ENCODE measurements around the gene EHD4. TPM values are rescaled to one million over a fixed set of nuclear protein-coding genes. Genes with fewer than 3 reads are reported as not detected.

The EHD4 gene
- total and polyA plus RNA-seq, 2 donors (not counting 3 experiments of a cell fraction or from before 2014, with no cell fraction given): 96.7 to 128 TPM

GRCh38 chr15:41847206-41847605, 125.2 kb downstream of the EHD4 start:
- ChIA-PET CTCF (interaction anchor here (1.3 to 1.5 kb wide), 3 partner anchors 11 to 74 kb away, joined by 3 to 4 read pairs (median 3); no protein-coding TSS in a partner anchor), POLR2A (no interaction called here)
- H3K27ac ChIP-seq (ENCODE audit: insufficient read depth, low read depth, low read length): no peak overlapping the region
- dilution Hi-C loops (cut with MboI; ENCODE audit: extremely low pct_ligation_motif_present, low sequenced_read_pairs): no loop called here
- no peak overlapping the region for H3K4me3 ChIP-seq (replicated peaks in 1 of 3; ENCODE audit: insufficient read depth in 1 of 3, low read depth in 1 of 3, low read length in 3 of 3)
- intact Hi-C loops (cut with micrococcal nuclease): no loop called here
- H3K4me2 ChIP-seq (ENCODE audit: insufficient read depth, low read length): no peak overlapping the region
- H3K27me3 ChIP-seq (ENCODE audit: control insufficient read depth in 2 of 2, insufficient read depth in 2 of 2, low read length in 2 of 2): no peaks in the 10 kb centered on the region
- H3K9ac ChIP-seq (replicated peaks; ENCODE audit: extremely low read depth, insufficient read depth, low read length): no peak overlapping the region
- no peak overlapping the region for H2AFZ ChIP-seq (ENCODE audit: low read depth, low read length)
- H3K9me1 ChIP-seq (replicated peaks; ENCODE audit: control insufficient read depth, extremely low read depth, insufficient read depth, low read length): no peaks in the 10 kb centered on the region
- H4K20me1 ChIP-seq (replicated peaks; ENCODE audit: control insufficient read depth, extremely low read depth, insufficient read depth, low read length): no peaks in the 10 kb centered on the region
- no peaks in the 10 kb centered on the region for H3K9me3 ChIP-seq (replicated peaks; ENCODE audit: control insufficient read depth, insufficient read depth, low read length)
- H3K79me2 ChIP-seq (ENCODE audit: control insufficient read depth, insufficient read depth, low read length): no peaks in the 10 kb centered on the region
- FAIRE-seq (no peak), DNase-seq (ENCODE audit: low read depth, low spot score) (no peak)
- H3K36me3 ChIP-seq (ENCODE audit: control insufficient read depth in 2 of 2, extremely low read depth in 1 of 2, insufficient read depth in 2 of 2, low read length in 2 of 2): peaks cover 6 to 30% of the 10 kb centered on the region in 2 experiments
- H3K4me1 ChIP-seq (ENCODE audit: control insufficient read depth, extremely low read depth, insufficient read depth, low read length): no peaks in the 10 kb centered on the region
- BruUV-seq (replicated peaks): no TSS peak
- no peak for TF ChIP-seq MAX (IDR thresholded peaks at IDR 0.05; ENCODE audit: insufficient read depth, insufficient read length)
- no peak for TF ChIP-seq GATA2 (IDR thresholded peaks at IDR 0.05; ENCODE audit: insufficient read depth, insufficient read length, low read depth, low read length)
- no peak for TF ChIP-seq POLR2A (IDR thresholded peaks at IDR 0.05; ENCODE audit: low read depth, low read length)

Small RNA genes within 50 kb of the gene (microRNA-seq; reads per million reads assigned to microRNA genes)
- gene MIR4310 (ENCODE audit: borderline number of aligned reads, borderline replicate concordance): not detected

Small RNA genes within 50 kb of the gene (small RNA-seq; reads per million reads assigned to genes)
- gene MIR4310 (ENCODE audit: insufficient read depth, insufficient read length, low read depth, low replicate concordance) (not detected), gene RNA5SP393 (ENCODE audit: insufficient read depth, insufficient read length, low read depth, low replicate concordance) (not detected)

Other genes with a start within 250 kb of the EHD4 start
- gene MAPKBP1, start 198.1 kb downstream of the EHD4 start, total RNA-seq: 49.1 and 55.8 TPM in 2 replicates
- 12.3 and 12.7 TPM in 2 replicates for gene MAPKBP1, start 198.1 kb downstream of the EHD4 start, polyA plus RNA-seq
- gene JMJD7, start 144.5 kb downstream of the EHD4 start, total RNA-seq: 11.4 and 15.0 TPM in 2 replicates
- gene JMJD7, start 144.5 kb downstream of the EHD4 start, polyA plus RNA-seq: 7.3 and 7.8 TPM in 2 replicates
- 4.0 and 5.6 TPM in 2 replicates for gene PLA2G4B, start 133.7 kb downstream of the EHD4 start, total RNA-seq
- gene PLA2G4B, start 133.7 kb downstream of the EHD4 start, polyA plus RNA-seq: 3.7 and 7.9 TPM in 2 replicates
- 19.0 and 19.2 TPM in 2 replicates for gene SPTBN5, start 78.5 kb downstream of the EHD4 start, total RNA-seq
- gene SPTBN5, start 78.5 kb downstream of the EHD4 start, polyA plus RNA-seq: 12.0 and 12.6 TPM in 2 replicates
- not detected in 2 replicates for gene PLA2G4E, start 48.5 kb upstream of the EHD4 start, total RNA-seq
- gene PLA2G4E, start 48.5 kb upstream of the EHD4 start, polyA plus RNA-seq: not detected in 2 replicates
- not detected in 2 replicates for gene PLA2G4D, start 122.0 kb upstream of the EHD4 start, total RNA-seq
- gene PLA2G4D, start 122.0 kb upstream of the EHD4 start, polyA plus RNA-seq: not detected in 2 replicates
- not detected in 2 replicates for gene PLA2G4F, start 184.1 kb upstream of the EHD4 start, total RNA-seq
- gene PLA2G4F, start 184.1 kb upstream of the EHD4 start, polyA plus RNA-seq: not detected in 2 replicates
- gene VPS39, start 235.7 kb upstream of the EHD4 start, total RNA-seq: 50.2 and 56.7 TPM in 2 replicates
- 51.1 and 56.5 TPM in 2 replicates for gene VPS39, start 235.7 kb upstream of the EHD4 start, polyA plus RNA-seq